CD4-positive, alpha-beta T cell (primary cell): ENCODE data around the gene TMEM273. TPM values are rescaled to one million over a fixed set of nuclear protein-coding genes. Genes with fewer than 3 reads are reported as not detected.

ENCODE experiments used
- ATAC-seq: fragments of 200-7000 bp; cut with Tn5 transposase; one replicate; pipeline ENCODE4 v1.10.0; 2022; ENCODE audit warnings: mild to moderate bottlenecking; ENCODE audit not compliant: poor library complexity
- CTCF ChIA-PET: fragments of 350-600 bp; sonication (Branson Sonifier 250); formaldehyde crosslinking; loops from one replicate; lab custom pipeline; 2021; ENCODE audit warnings: antibody characterized with exemption, inconsistent platforms; lab: Charles Lee
- POLR2A ChIA-PET: fragments of 350-600 bp; sonication (Branson Sonifier 250); formaldehyde crosslinking; loops from one replicate; lab custom pipeline; 2021; ENCODE audit warnings: antibody characterized with exemption, inconsistent platforms; lab: Charles Lee
- DNase-seq, 14 experiments: peaks; one replicate each; pipeline ENCODE4 v3.0.0-alpha.2; 2013 to 2020; ENCODE audit warnings: mixed read lengths in 2 of 14
- H3K27ac ChIP-seq, 2 donors: one replicate each; pipeline versions ENCODE4 v1.5.1 to v1.7.0; 2013; ENCODE audit warnings: low read length in 2 of 2, low read depth in 1 of 2, mild to moderate bottlenecking in 1 of 2
- H3K27me3 ChIP-seq, 2 experiments: 1 replicate in 1 of 2; 2 replicates in 1 of 2; pipeline versions ENCODE4 v1.6.1 to v1.7.0; 2013; ENCODE audit warnings: low read length in 2 of 2, control low read depth in 1 of 2, mild to moderate bottlenecking in 1 of 2, moderate library complexity in 1 of 2; ENCODE audit not compliant: insufficient read depth in 2 of 2, control insufficient read depth in 1 of 2
- H3K36me3 ChIP-seq: one replicate; pipeline ENCODE4 v1.6.1; 2013; ENCODE audit warnings: low read length, control low read depth; ENCODE audit not compliant: insufficient read depth
- H3K4me1 ChIP-seq: one replicate; pipeline ENCODE4 v1.6.1; 2013; ENCODE audit warnings: low read length, control low read depth; ENCODE audit not compliant: insufficient read depth
- H3K4me3 ChIP-seq: one replicate; pipeline ENCODE4 v1.5.1; 2013; ENCODE audit warnings: mild to moderate bottlenecking, low read length, moderate library complexity
- H3K9me3 ChIP-seq, 2 experiments: 1 replicate in 1 of 2; 2 replicates in 1 of 2; pipeline versions ENCODE4 v1.6.1 to v1.7.0; 2013; ENCODE audit warnings: low read length in 2 of 2, mild to moderate bottlenecking in 2 of 2, control low read depth in 1 of 2, moderate library complexity in 1 of 2; ENCODE audit not compliant: control insufficient read depth in 1 of 2, insufficient read depth in 1 of 2
- H3K27ac Mint-ChIP-seq: one replicate; pipeline ENCODE4 v1.8.0; 2020; ENCODE audit warnings: mixed read lengths
- H3K27me3 Mint-ChIP-seq: one replicate; pipeline ENCODE4 v1.8.0; 2021; ENCODE audit warnings: mixed read lengths
- H3K36me3 Mint-ChIP-seq: one replicate; pipeline ENCODE4 v1.8.0; 2021; ENCODE audit warnings: low read depth, mixed read lengths
- H3K4me1 Mint-ChIP-seq: one replicate; pipeline ENCODE4 v1.8.0; 2021; ENCODE audit warnings: low read depth, mixed read lengths
- H3K4me3 Mint-ChIP-seq: one replicate; pipeline ENCODE4 v1.8.0; 2020; ENCODE audit warnings: mild to moderate bottlenecking, mixed read lengths
- H3K9me3 Mint-ChIP-seq: one replicate; pipeline ENCODE4 v1.8.0; 2020; ENCODE audit warnings: mixed read lengths
- intact Hi-C, 2 experiments: fragments of 100-400 bp; cut with DNase I in 1 of 2; cut with micrococcal nuclease in 1 of 2; formaldehyde crosslinking; loops; one replicate each; pipeline versions ENCODE4 v1.15.1 to v1.9.0; 2023 to 2025; cut with DNase I, micrococcal nuclease
- total RNA-seq, 174 experiments: library from RNA in 2 of 174; stranded (reverse) in 2 of 174; gene quantifications; one replicate each; pipeline ENCODE4 v1.2.3 and lab custom pipeline; 2021 to 2026
- TF ChIP-seq, protein P1 (sequence below): fragments of 200-600 bp; IDR thresholded peaks from one replicate; pipeline ENCODE4 v1.8.0; 2022; ENCODE audit warnings: antibody characterized with exemption, mild to moderate bottlenecking

TMEM273 gene
- total RNA-seq, 2 experiments from 2014 or later, result 1.8 to 2.2 TPM

DNA sequence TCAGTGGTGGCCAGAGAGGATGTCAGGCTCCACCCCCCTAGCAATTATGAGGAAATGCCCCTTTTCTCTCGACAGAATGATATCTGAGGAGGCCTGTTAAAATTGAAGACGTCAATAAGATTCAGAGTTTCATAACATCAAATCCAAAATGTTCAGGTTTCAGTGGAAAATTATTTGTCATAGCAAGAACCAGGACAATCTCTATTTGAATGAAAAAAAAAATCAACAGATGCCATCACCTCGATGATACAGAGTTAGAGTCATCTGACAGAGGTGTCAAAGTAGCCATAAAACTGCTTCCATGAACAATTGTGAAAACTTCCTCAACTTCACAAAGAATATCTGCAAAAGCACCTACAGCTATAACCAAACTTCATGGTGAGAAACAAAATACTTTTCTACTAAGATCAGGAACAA, 7.7 kb downstream of the TMEM273 start:
- CTCF ChIA-PET, result no interaction called here
- Histone ChIP-seq H3K36me3 (no peaks in the 10 kb centered on the region), H3K27me3 (no peaks in the 10 kb centered on the region), H3K4me3 (no peak overlapping the region), H3K27ac (peak overlapping the region in 1 of 2 donors; percentile 20), H3K4me1 (peaks cover 41% of the 10 kb centered on the region), H3K9me3 (peaks cover 0 to 7% of the 10 kb centered on the region in 2 experiments)
- TF ChIP-seq, protein P1, sequence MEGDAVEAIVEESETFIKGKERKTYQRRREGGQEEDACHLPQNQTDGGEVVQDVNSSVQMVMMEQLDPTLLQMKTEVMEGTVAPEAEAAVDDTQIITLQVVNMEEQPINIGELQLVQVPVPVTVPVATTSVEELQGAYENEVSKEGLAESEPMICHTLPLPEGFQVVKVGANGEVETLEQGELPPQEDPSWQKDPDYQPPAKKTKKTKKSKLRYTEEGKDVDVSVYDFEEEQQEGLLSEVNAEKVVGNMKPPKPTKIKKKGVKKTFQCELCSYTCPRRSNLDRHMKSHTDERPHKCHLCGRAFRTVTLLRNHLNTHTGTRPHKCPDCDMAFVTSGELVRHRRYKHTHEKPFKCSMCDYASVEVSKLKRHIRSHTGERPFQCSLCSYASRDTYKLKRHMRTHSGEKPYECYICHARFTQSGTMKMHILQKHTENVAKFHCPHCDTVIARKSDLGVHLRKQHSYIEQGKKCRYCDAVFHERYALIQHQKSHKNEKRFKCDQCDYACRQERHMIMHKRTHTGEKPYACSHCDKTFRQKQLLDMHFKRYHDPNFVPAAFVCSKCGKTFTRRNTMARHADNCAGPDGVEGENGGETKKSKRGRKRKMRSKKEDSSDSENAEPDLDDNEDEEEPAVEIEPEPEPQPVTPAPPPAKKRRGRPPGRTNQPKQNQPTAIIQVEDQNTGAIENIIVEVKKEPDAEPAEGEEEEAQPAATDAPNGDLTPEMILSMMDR, result no peak
- Mint-ChIP-seq H3K9me3 (no peaks in the 10 kb centered on the region), H3K27ac (peak overlapping the region; percentile 2), H3K36me3 (no peaks in the 10 kb centered on the region), H3K4me3 (no peak overlapping the region), H3K4me1 (peaks cover 36% of the 10 kb centered on the region), H3K27me3 (no peaks in the 10 kb centered on the region)
- ATAC-seq, result no peak
- DNase-seq, result peak in 1 of 14 experiments; percentile 30
- intact Hi-C loops, result no loop called here
- POLR2A ChIA-PET, result no interaction called here

DNA sequence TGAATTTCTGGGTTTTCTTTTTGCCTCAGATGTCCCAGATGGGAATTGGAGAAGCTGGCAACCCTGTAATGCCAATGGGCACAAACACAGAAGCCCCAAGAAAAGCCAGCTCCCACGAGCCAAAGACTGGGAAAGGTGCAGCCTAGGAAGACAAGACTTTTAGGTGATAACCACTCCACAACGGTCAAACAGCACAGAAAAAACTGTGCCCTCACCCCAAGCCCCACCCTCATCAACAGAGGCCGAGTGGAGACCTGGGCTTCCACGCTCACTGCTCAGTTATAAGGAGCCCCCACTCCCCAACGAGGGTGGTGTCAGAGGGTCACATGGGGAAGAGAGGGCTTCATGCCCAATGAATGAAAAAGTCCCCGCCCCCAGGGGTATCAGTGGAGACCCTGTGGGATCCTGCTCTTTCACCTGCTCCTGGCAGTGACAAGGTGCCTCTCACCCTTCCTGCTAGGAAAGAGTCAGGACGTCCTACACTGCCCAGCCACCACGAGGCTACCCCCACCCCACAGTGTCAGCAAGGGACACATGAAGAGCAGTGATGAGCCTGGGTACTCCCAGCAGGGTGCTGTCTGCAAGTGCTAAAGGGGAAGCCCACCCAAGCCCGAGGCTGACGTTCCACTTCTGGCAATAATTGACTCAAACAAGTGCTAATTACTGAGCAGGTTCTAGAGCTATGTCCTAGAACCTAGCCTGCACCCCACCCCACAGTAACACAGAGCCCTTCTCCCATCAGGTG, 8.3 kb downstream of the TMEM273 start:
- peaks cover 0 to 7% of the 10 kb centered on the region in 2 experiments for H3K9me3 ChIP-seq
- H3K36me3 Mint-ChIP-seq, result no peaks in the 10 kb centered on the region
- CTCF ChIA-PET, result no interaction called here
- no peak overlapping the region for H3K4me3 ChIP-seq
- DNase-seq (peak in 1 of 14 experiments; percentile 5), ATAC-seq (no peak)
- POLR2A ChIA-PET, result no interaction called here
- H3K9me3 Mint-ChIP-seq, result no peaks in the 10 kb centered on the region
- peaks cover 37% of the 10 kb centered on the region for H3K4me1 ChIP-seq
- intact Hi-C loops, result no loop called here
- TF ChIP-seq, protein P1, result no peak
- H3K27ac ChIP-seq, result no peak overlapping the region
- H3K27me3 Mint-ChIP-seq, result no peaks in the 10 kb centered on the region
- no peak overlapping the region for H3K4me3 Mint-ChIP-seq
- no peaks in the 10 kb centered on the region for H3K27me3 ChIP-seq
- H3K36me3 ChIP-seq, result no peaks in the 10 kb centered on the region
- H3K4me1 Mint-ChIP-seq, result peaks cover 36% of the 10 kb centered on the region
- peak overlapping the region; percentile 2 for H3K27ac Mint-ChIP-seq

GRCh38 chr10:49178489-49179471, 9.4 kb downstream of the TMEM273 start:
- Histone ChIP-seq H3K4me3 (no peak overlapping the region), H3K27me3 (no peaks in the 10 kb centered on the region), H3K27ac (peak overlapping the region in 1 of 2 donors; percentile 61), H3K36me3 (no peaks in the 10 kb centered on the region), H3K9me3 (peaks cover 0 to 7% of the 10 kb centered on the region in 2 experiments), H3K4me1 (peaks cover 33% of the 10 kb centered on the region)
- H3K27me3 Mint-ChIP-seq, result no peaks in the 10 kb centered on the region
- no peak overlapping the region for H3K4me3 Mint-ChIP-seq
- H3K36me3 Mint-ChIP-seq, result no peaks in the 10 kb centered on the region
- no peak for ATAC-seq
- H3K9me3 Mint-ChIP-seq, result no peaks in the 10 kb centered on the region
- ChIA-PET POLR2A (no interaction called here), CTCF (no interaction called here)
- intact Hi-C loops, result no loop called here
- DNase-seq, result peak in 1 of 14 experiments; percentile 3
- TF ChIP-seq, protein P1, result no peak
- peaks cover 26% of the 10 kb centered on the region for H3K4me1 Mint-ChIP-seq
- no peak overlapping the region for H3K27ac Mint-ChIP-seq
